Islet of Langerhans (tissue), 1 donor: ENCODE measurements around the gene TM2D3.
"Not testable (repeated sequence)": the region's sequence is repeated elsewhere in the genome, so short reads cannot be mapped to it uniquely, and the experiment has no call there.

Source experiments
- FAIRE-seq: peaks from one replicate; lab custom pipeline; 2011; peaks lifted over from hg19 to GRCh38; lab: Jason Lieb, UNC

The TM2D3 gene

DNA sequence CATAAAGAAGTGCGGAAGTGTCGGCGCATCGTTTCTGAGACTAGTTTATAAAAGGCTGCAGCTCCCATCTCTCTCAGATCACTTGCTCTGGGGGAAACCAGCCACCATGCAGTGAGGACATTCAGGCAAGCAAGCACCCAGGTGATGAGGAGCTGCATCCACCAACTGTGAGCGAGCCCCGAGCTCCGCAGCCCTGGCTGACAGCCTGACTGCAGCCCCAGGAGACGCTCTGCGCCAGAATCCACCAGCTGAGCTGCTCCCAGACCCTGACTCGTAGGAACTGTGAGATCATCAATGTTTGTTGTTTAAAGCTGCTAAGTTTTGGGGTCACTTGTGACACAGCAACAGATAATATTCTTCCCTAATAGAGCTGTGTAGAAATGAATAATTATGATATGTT is 5.0 kb upstream of the TM2D3 start:
- no peak for FAIRE-seq

GRCh38 chr15:101654624-101655337 is 2.6 kb upstream of the TM2D3 start:
- not testable (repeated sequence) for FAIRE-seq

GRCh38 chr15:101654171-101654570 is 2.0 kb upstream of the TM2D3 start:
- FAIRE-seq = no peak

GRCh38 chr15:101652786-101653430 is 727 bp upstream of the TM2D3 start:
- FAIRE-seq = no peak

DNA sequence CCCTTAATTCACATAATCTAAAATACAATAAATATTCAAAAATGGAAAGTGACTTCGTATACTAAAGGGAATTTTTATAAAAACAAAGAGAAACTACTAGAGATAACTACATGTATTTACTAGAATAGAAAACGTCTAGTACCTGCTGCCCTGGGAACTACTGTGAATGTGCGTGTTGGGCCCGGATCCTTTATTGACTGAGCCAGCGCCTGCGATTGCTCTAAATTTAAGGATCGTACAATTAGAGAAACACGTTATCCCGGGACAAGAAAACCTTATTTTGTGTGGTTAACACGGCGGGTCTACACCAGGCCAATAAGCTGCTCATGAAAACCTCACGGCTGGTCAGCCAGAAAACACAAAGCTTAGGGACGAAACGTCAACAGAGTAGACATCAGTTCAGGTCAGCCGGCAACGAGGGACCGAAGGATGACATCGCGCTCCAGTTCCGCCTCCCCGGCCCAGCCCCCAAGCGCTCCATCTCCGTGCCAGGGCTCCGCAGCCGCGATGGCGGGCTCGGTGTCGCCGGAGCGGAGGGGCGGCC is 555 bp downstream of the TM2D3 start:
- FAIRE-seq = no peak

DNA sequence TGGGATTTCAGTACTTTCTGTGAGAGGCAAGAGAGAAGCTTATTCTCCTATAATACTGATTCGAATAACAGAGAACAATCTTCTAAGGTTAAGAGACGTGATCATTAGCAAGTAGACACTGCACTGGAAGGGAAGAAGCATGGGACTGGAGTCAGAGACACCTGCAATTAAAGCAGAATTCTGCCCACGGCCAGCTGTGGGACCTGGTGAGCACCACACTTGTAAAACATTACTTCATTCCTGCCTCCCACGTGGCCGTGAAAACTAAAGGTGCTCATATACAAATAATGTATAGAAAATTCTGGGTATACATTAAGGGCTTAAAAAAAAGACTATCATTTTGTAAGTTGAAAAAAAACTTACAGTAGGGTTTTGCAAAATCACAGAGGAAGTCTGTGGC is 2.0 kb downstream of the TM2D3 start:
- no peak for FAIRE-seq

DNA sequence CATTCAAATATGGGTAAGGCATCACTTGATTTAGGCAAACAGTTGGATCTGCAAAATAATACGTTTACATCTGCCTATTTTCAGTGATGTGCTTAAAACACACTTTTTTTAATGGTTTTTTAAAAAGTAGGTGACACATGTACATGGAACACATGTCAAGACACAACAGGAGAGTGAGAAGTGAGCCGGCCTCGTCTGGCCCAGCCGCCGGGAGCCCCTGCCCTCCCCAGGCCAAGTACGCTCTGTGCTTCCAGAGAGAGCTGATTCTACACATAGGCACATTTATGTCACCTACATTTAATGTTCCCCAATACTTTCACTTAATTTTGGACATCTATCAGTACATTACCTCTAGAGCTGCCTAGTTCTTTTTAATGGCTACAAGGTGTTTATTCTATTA is 3.8 kb downstream of the TM2D3 start:
- FAIRE-seq = no peak

DNA sequence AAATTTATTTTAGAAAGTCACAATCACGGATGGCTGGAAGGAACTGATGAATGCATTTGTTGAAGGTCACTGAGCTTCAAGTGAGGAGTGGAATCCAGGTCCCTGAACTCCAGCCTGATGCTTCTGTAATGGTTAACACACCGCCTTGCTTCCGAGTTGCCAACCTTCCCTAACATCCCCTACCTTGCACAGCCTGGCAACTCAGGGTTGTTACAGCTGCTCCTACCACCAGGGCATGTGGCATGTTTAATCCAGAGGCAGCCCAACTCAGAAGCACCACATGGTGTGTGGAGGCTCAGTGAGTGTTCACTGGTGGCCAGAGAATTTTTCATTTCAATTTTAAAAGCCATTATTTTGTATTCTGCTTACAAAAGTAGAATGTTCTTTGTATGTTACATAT is 4.9 kb downstream of the TM2D3 start:
- no peak for FAIRE-seq

GRCh38 chr15:101646672-101647071 is 5.5 kb downstream of the TM2D3 start:
- FAIRE-seq = no peak

GRCh38 chr15:101642361-101642760 is 9.8 kb downstream of the TM2D3 start:
- no peak for FAIRE-seq

DNA sequence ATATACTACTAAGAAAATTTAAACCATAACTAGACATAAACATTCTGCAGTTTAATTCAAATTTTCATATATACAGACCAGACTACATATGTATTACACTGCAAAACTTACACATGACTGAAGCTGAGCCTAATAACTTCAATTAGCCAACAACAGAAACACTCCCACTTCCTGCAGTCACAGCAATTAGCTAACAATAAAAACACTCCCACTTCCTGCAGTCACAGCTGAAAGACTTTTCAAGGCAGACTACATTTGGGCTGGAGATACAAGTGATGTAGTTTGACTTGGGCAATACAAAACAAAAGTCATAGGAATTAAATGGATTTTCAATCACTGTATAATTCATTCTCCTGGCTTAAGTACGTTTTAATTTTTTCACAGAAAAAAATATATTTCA is 10.3 kb downstream of the TM2D3 start:
- FAIRE-seq = peak; percentile 36

DNA sequence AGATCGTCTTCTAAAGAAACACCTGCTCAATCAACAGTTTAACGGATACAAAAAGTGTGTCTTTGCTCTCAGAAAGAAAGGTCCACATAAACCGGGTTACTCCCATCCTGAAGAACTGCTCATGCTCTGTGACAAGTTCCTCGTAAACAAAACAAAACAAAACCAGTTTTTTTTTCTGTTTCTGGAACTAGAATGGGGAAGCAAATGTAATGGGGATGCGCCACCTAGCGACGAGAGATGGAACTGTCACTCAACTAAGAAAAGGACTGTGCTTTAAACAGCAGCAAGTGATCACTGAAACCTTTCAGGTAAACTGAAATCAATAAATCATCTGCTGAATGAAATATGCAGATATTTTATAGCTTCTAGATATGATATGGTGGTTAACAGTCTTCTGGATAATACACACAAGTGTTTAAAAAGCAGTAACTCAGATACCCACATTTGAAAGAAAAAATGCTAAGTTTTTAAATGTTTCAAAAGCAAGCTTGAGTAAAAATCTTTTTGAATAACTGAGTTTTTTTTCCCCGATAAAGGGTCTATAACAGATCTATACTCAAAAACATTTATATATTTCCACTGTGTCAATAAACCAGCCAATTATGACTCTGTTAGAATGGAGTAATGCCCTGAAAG is 10.9 kb downstream of the TM2D3 start:
- FAIRE-seq = peak; percentile 98

GRCh38 chr15:101639667-101640066 is 12.5 kb downstream of the TM2D3 start:
- FAIRE-seq = no peak

DNA sequence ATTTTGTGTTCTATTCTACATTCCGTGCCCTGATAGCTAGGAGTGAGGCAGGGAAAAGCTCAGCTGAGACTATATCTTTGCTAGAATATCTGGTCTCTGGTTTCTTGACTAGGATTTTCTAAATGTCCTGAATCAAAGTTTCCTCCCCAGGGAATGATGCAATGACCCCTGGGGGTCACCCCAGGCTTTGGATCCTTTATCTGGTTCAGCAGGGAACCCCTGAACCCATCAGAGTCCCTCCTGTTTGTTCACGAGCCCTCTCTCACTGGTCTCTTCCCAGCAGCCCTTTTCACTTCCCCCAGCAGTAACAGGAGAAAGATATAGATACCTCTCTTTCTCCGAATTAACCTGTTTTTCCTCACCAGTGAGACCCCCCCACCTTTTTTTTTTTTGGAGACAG is 14.3 kb downstream of the TM2D3 start:
- no peak for FAIRE-seq

DNA sequence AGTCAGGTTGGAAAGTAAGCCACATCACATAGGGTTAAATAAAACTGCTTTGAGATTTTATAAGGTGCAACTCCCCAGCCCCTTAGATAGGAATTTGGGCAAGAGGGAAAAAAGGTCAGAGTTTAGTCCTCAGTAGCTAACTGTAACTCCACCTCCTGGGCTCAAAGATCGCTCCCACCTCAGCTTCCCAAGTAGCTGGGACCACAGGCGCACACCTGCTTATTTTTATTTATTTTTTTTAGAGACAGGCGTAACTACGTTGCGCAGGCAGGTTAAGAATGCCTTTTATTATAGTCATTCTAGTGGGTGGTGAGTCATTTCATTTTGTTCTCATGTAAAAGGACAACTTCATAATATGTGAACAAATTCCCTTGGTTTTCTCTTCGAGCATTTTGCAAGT is 14.7 kb downstream of the TM2D3 start:
- FAIRE-seq = no peak

DNA sequence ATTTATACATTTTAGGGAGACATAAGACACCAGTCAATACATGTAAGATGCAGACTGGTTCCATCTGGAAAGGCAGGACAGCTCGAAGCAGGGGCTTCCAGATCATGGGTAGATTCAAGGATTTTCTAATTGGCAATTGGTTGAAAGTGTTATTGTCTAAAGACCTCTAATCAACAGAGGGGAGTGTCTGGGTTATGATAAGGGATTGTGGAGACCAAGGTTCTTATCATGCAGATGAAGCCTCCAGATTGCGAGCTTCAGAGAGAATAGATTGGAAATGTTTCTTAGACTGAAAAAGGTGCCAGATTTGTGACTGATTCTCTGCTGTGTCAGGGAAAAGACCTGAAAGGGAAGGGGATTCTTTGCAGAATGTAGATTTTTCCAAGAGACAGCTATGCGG is 15.1 kb downstream of the TM2D3 start:
- FAIRE-seq = no peak

GRCh38 chr15:101635944-101636727 is 16.0 kb downstream of the TM2D3 start:
- FAIRE-seq = no peak

- FAIRE-seq = no peak
Observed at GRCh38 chr15:101633356-101633755, 18.8 kb downstream of the TM2D3 start.

DNA sequence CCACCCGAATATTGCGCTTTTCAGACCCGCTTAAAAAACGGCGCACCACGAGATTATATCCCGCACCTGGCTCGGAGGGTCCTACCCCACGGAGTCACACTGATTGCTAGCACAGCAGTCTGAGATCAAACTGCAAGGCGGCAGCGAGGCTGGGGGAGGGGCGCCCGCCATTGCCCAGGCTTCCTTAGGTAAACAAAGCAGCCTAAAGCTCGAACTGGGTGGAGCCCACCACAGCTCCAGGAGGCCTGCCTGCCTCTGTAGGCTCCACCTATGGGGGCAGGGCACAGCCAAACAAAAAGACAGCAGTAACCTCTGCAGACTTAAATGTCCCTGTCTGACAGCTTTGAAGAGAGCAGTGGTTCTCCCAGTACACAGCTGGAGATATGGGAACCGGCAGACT is 25.5 kb downstream of the TM2D3 start:
- not testable (repeated sequence) for FAIRE-seq

DNA sequence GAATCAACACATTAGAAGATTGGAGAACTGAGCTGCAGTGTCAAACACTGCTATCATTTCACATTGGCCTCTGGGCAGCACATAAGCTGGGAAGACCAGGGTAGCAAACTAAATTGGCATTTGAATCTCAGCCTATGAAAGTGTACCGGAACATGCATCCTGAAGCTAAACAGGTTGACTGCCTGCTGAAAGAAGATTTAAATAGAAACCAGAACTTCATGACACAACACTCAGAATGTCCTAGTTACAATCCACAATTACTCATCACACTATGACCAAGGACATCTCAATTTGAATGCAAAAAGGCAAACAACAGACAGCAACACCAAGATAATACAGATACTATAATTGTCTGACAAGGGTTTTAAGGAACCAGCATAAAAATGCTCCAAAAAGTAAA is 26.2 kb downstream of the TM2D3 start:
- FAIRE-seq = no peak

- no peak for FAIRE-seq
Observed at GRCh38 chr15:101625184-101625583, 27.0 kb downstream of the TM2D3 start.
